Right forelimb (tissue), 1 donor: Measurements from ENCODE around the gene SECISBP2.
"Not testable (repeated sequence)": the region's sequence is repeated elsewhere in the genome, so short reads cannot be mapped to it uniquely, and the experiment has no call there.

ENCODE experiments used
- DNase-seq: peaks from one replicate; pipeline ENCODE4 v3.0.0-alpha.2; 2018

Gene SECISBP2, protein sequence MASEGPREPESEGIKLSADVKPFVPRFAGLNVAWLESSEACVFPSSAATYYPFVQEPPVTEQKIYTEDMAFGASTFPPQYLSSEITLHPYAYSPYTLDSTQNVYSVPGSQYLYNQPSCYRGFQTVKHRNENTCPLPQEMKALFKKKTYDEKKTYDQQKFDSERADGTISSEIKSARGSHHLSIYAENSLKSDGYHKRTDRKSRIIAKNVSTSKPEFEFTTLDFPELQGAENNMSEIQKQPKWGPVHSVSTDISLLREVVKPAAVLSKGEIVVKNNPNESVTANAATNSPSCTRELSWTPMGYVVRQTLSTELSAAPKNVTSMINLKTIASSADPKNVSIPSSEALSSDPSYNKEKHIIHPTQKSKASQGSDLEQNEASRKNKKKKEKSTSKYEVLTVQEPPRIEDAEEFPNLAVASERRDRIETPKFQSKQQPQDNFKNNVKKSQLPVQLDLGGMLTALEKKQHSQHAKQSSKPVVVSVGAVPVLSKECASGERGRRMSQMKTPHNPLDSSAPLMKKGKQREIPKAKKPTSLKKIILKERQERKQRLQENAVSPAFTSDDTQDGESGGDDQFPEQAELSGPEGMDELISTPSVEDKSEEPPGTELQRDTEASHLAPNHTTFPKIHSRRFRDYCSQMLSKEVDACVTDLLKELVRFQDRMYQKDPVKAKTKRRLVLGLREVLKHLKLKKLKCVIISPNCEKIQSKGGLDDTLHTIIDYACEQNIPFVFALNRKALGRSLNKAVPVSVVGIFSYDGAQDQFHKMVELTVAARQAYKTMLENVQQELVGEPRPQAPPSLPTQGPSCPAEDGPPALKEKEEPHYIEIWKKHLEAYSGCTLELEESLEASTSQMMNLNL

GRCh38 chr9:89318123-89319014 lies at the start of gene SECISBP2:
Gene SECISBP2, plus strand, starts transcription at chr9:89318500. Its CDS starts 77 bp downstream, at chr9:89318577.
- DNase-seq, result peak; percentile 99

- DNase-seq, result no peak
Observed at GRCh38 chr9:89273528-89274279, 44.6 kb upstream of the SECISBP2 start.

DNA sequence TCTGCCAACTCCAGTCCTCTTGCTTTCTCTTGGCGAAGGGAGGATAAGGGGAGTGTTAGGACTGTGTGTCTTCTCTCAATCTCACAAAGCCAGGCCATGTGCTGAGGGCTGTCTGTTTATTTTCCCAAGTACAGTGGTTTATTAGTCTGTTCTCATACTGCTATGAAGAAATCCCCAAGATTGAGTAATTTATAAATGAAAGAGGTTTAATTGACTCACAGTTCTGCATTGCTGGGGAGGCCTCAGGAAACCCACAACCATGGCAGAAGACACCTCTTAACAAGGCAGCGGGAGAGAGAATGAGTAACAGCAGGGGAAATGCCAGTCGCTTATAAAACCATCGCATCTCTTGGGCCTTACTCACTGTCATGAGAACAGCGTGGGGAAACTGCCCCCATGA lies 43.5 kb upstream of the SECISBP2 start:
- DNase-seq, result no peak

DNA sequence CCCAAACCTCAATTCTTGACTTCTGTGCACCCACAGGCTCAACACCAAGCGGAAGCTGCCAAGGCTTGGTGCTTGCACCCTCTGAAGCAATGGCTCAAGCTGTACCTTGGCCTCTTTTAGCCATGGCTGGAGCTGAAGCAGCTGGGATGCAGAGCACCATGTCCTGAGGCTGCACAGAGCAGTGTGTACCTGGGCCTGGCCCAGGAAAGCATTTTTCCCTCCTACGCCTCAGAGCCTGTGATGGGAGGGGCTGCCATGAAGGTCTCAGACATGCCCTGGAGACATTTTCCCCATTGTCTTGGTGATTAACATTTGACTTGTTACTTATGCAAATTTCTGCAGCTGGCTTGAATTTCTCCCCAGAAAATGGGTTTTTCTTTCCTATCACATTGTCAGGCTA lies 42.3 kb upstream of the SECISBP2 start:
- not testable (repeated sequence) for DNase-seq

- DNase-seq, result no peak
Observed at GRCh38 chr9:89277043-89277442, 41.3 kb upstream of the SECISBP2 start.

DNA sequence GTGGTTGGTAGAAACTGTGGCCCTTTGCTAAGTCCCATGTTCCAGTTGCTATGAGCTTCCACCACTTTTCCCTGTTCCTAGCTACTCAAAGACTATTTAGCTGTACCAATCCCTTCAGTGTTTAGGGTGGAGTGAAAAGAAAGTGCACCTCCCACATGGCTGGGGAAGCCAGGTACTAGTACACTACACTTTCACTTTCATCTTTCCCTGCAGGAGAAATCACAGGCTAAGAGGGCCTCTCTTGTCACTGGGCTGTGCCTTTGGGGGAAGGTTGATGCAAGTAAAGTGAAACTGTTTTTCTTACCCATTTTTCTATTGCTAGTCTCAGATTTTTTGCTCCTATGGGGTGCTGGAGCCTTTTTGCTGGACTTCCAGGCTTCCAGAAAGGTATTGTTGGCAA lies 40.8 kb upstream of the SECISBP2 start:
- DNase-seq, result no peak

DNA sequence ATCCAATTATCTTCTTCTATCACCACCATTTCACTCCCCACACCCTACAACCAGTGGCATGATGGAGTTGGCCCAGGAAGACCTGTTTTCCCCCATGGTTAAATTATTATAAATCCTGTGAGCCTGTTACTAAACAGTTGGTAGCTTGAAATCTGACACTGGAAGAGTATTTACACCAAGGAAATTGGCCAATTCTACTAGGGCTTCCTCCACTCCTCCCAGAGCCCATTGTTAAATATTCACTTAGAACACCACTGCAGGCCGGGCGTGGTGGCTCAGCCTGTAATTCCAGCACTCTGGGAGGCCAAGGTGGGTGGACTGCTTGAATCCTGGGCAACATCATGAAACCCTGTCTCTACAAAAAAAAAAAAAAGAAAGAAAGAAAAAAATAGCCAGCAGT lies 39.7 kb upstream of the SECISBP2 start:
- no peak for DNase-seq

DNA sequence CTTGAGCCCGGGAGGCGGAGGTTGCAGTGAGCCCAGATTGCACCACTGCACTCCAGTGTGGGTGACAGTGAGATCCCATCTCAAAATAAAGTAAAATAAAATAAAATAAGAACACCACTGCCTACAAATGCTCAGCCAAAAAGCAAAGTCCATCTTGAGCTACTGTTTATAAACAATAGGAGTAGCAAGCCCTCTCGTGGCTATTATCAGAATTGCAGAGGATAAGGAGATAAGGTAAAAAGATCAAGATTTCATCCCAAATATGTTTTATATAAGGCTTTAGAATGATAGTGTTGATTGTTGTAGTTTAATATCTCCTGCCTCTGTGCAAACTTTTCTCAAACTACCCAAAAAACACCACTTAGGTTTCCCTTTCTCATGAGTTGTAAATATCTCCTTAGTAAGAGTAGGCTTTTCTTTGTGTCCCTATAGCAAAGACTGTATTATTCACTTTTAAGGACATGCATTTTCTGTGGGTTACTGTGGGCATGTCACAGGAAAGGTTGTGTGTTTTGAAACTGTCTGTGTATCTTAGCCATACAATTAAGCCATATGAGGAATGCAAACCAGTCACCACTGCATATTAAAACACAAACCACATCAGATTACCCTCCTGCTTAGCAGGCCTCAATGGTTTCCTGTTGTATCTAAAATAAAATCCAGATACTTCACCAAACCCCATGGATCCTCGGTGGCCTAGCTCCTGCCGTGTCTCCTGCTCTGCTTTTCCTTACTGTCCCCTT lies 39.1 kb upstream of the SECISBP2 start:
- no peak for DNase-seq

DNA sequence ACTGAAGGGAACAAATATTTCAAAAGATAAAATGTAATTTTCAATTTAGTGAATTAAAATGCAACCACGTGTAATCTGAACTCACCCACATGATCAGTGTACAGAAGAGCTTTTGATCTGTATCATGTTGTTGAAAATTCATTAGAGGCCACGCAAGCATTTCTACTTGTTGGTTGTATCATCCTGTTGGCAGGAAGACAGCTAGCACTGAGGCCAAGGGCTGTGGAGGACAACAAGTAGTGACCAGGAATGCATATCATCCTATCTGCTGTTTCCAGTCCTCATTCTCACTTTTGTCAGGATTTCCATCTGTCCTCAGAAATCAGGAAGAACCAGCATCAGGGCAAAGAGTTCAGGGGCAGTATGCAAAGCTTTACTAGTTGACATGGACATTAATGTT lies 37.2 kb upstream of the SECISBP2 start:
- DNase-seq, result no peak

GRCh38 chr9:89282248-89282968 lies 35.9 kb upstream of the SECISBP2 start:
- DNase-seq, result peak; percentile 57

GRCh38 chr9:89284076-89284475 lies 34.2 kb upstream of the SECISBP2 start:
- no peak for DNase-seq

DNA sequence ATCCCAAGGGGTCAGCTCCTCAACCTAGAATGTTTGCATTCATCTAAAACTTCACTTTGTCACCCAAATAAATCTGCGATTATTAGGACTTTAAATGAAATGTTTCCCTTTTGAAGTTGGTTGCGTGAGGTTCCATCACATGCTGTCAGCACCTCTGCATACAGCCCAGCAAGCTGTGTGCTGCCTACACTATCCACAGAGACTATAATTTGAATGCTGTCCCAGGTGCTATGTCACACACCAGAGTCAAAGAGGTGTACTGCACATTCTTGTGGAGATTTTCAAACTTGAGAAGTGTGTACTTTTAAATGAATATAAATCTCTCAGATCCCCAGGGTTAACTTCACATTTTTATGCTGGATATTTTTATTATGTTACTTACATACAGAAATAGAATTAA lies 26.6 kb upstream of the SECISBP2 start:
- DNase-seq, result no peak

GRCh38 chr9:89293014-89293413 lies 25.3 kb upstream of the SECISBP2 start:
- DNase-seq, result no peak

- DNase-seq, result no peak
Observed at GRCh38 chr9:89295400-89295799, 22.9 kb upstream of the SECISBP2 start.

GRCh38 chr9:89301996-89302395 lies 16.3 kb upstream of the SECISBP2 start:
- DNase-seq, result not testable (repeated sequence)

DNA sequence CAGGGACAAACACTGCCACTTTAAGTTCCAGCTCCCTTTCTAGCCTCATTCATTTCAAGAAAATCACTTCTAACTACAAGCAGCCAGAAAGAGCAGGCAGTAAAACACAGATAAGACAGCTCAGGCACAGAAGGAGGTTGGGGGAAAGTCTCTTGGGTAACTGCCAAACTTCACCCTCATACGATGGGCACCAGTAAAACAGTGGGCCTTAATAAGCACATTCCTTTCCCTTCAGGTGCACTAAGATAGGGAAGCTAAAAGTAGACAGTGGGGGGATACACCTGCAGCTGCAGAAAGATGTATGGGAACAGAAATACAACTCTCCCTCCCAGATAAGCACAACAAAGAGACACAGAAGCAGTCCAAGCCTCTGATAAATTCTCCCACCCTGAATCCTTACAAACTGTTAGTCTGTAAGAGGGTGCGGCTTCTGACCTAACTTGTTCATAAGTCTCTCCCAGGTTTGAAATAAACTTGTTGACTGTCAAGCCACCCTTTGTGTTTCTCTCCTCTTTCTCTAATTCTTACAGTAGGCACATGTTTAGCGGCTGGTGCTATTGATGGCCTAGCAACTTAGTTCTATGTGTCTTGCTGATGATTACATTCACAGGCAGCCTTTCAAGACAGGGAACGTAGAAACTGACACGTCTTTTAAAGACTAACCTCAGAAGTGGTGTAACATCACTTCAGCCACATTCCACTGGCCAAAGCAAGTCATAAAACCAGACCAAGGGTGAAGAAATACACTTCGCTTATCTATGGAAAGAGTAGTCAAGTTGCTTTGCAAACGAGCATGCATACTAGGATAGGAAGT lies 14.1 kb upstream of the SECISBP2 start:
- DNase-seq, result no peak

DNA sequence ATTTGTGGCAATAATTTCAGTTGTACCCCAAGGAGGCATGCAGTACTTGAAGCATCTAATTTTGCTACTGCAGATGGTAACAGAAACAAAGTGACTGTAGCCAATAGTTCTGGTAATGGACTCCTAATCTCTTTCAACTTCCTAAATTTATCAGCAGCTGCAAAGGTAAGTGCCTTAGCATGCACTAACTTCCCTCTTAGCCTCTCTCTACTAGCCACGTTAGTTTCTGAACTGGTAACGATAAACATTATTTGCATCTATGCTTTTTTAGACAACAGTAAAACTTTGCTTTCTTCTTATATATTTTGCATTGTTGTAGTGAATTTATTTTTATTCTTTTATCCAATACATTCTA lies 13.5 kb upstream of the SECISBP2 start:
- no peak for DNase-seq

- no peak for DNase-seq
Observed at GRCh38 chr9:89305868-89306267, 12.4 kb upstream of the SECISBP2 start.

GRCh38 chr9:89309166-89309565 lies 9.1 kb upstream of the SECISBP2 start:
- no peak for DNase-seq
